Keratinocyte (primary cell): Measurements from ENCODE around the gene ACTMAP. TPM values are rescaled to one million over a fixed set of nuclear protein-coding genes. Genes with fewer than 3 reads are reported as not detected.

ENCODE experiments used
- DNase-seq: peaks from one replicate; pipeline ENCODE4 v3.0.0-alpha.2; 2011; ENCODE audit warnings: low read depth, missing footprints, low spot score
- FAIRE-seq: peaks from 2 replicates; lab custom pipeline; 2011; peaks lifted over from hg19 to GRCh38; lab: Jason Lieb, UNC
- H2AFZ ChIP-seq: 2 replicates; pipeline ENCODE4 v1.6.0; 2012; ENCODE audit warnings: low read length, control low read depth, inconsistent platforms; ENCODE audit not compliant: control insufficient read depth
- H3K27ac ChIP-seq: 2 replicates; pipeline ENCODE4 v1.5.1; 2011; ENCODE audit warnings: low read length; ENCODE audit not compliant: control insufficient read depth, insufficient read depth
- H3K27me3 ChIP-seq: 3 replicates; pipeline ENCODE4 v1.6.0; 2011; ENCODE audit warnings: low read length; ENCODE audit not compliant: control insufficient read depth, insufficient read depth; ENCODE audit errors: extremely low read depth
- H3K36me3 ChIP-seq, 2 experiments: 2 replicates in 1 of 2; 3 replicates in 1 of 2; pipeline ENCODE4 v1.5.1; 2011; ENCODE audit warnings: low read length in 2 of 2, mild to moderate bottlenecking in 1 of 2; ENCODE audit not compliant: control insufficient read depth in 2 of 2, insufficient read depth in 2 of 2; ENCODE audit errors: extremely low read depth in 1 of 2
- H3K4me1 ChIP-seq: 3 replicates; pipeline ENCODE4 v1.5.1; 2011; ENCODE audit warnings: low read length; ENCODE audit not compliant: control insufficient read depth, insufficient read depth; ENCODE audit errors: extremely low read depth
- H3K4me2 ChIP-seq: 3 replicates; pipeline ENCODE4 v1.6.0; 2011; ENCODE audit warnings: low read depth, low read length; ENCODE audit not compliant: control insufficient read depth, insufficient read depth; ENCODE audit errors: extremely low read depth
- H3K4me3 ChIP-seq, 3 experiments: fragments of 200-600 bp in 1 of 3; sonication (generic) in 1 of 3; 2 replicates in 2 of 3; 3 replicates in 1 of 3; pipeline ENCODE4 v1.5.1; 2011 to 2016; ENCODE audit warnings: low read length in 3 of 3, mild to moderate bottlenecking in 3 of 3, control low read depth in 2 of 3, inconsistent platforms in 1 of 3, low read depth in 1 of 3, mixed read lengths in 1 of 3, mixed run types in 1 of 3, moderate library complexity in 1 of 3; ENCODE audit not compliant: control insufficient read depth in 2 of 3, insufficient read depth in 2 of 3; ENCODE audit errors: extremely low read depth in 1 of 3
- H3K79me2 ChIP-seq: 2 replicates; pipeline ENCODE4 v1.6.0; 2012; ENCODE audit warnings: low read length; ENCODE audit not compliant: control insufficient read depth, insufficient read depth
- H3K9ac ChIP-seq: 3 replicates; pipeline ENCODE4 v1.6.0; 2011; ENCODE audit warnings: low read length; ENCODE audit not compliant: control insufficient read depth, insufficient read depth; ENCODE audit errors: extremely low read depth
- H3K9me1 ChIP-seq: 3 replicates; pipeline ENCODE4 v1.6.0; 2011; ENCODE audit warnings: low read length; ENCODE audit not compliant: control insufficient read depth, insufficient read depth; ENCODE audit errors: extremely low read depth
- H3K9me3 ChIP-seq: 2 replicates; pipeline ENCODE4 v1.5.1; 2012; ENCODE audit warnings: low read depth, low read length; ENCODE audit not compliant: control insufficient read depth
- H4K20me1 ChIP-seq: 3 replicates; pipeline ENCODE4 v1.6.0; 2011; ENCODE audit warnings: low read length; ENCODE audit not compliant: control insufficient read depth, insufficient read depth; ENCODE audit errors: extremely low read depth
- EZH2 ChIP-seq: IDR thresholded peaks from one replicate; pipeline ENCODE4 v1.6.1; 2012; ENCODE audit warnings: inconsistent platforms, mild to moderate bottlenecking, low read length, moderate library complexity
- dilution Hi-C: fragments of 300-500 bp; cut with MboI; formaldehyde crosslinking; loops from one replicate; pipeline ENCODE4 v1.7.0; 2020; ENCODE audit warnings: low sequenced_read_pairs; ENCODE audit not compliant: extremely low pct_ligation_motif_present
- polyA plus RNA-seq, 5 experiments: library from polyadenylated mRNA; depleted of rRNA in 3 of 5; stranded (reverse) in 3 of 5; stranded (forward) in 1 of 5; unstranded in 1 of 5; fragments of >200 nt; gene quantifications; 1 replicate in 1 of 5; 2 replicates in 3 of 5; 3 replicates in 1 of 5; pipeline versions ENCODE4 v1.2.1 to v1.2.3, GENCODE V29; 2011 to 2012; ENCODE audit warnings: missing spikeins in 2 of 5, low read depth in 1 of 5, low replicate concordance in 1 of 5
- TF ChIP-seq, protein P1 (sequence below), 3 experiments: IDR thresholded peaks in 1 of 3; conservative IDR thresholded peaks in 1 of 3; optimal IDR thresholded peaks in 1 of 3; 2 replicates in 2 of 3; 3 replicates in 1 of 3; pipeline versions ENCODE3 to v1.5.1; 2011; ENCODE audit warnings: low read length in 3 of 3, mild to moderate bottlenecking in 3 of 3, moderate library complexity in 2 of 3, control low read depth in 1 of 3, inconsistent platforms in 1 of 3; ENCODE audit not compliant: insufficient read depth in 2 of 3; ENCODE audit errors: extremely low read depth in 1 of 3

ACTMAP gene
- polyA plus RNA-seq, 1 donor (not counting 4 experiments of a cell fraction or from before 2014, with no cell fraction given): 1.4 TPM

DNA sequence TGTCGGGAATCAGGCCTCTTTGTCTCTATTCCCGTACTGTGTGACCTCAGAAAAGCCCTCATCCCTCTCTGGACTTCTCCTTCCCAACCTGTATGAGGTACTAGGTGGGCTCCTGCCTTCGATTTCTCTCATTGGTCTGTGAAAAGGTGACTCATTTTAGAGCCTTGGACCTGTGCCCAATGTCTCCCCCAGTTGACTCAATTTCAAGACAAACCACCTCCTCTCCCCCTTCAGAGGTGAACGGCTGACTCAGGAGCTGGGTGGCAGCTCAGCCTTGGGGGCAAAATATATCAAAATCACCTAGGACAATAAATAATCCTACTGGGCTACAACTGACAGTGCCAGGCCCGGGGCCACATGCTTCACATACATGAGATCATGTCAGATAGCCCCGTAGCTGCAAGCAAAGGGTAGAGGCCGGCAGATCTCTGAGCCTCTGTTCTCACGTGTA is 34.2 kb downstream of the ACTMAP start:
- Histone ChIP-seq H3K4me1 (peaks cover 27% of the 10 kb centered on the region), H3K27ac (peak overlapping the region; percentile 100)

GRCh38 chr19:40714441-40715299 is 35.6 kb downstream of the ACTMAP start:
- no peaks in the 10 kb centered on the region for H3K9me3 ChIP-seq
- no peaks in the 10 kb centered on the region for H3K27me3 ChIP-seq
- H3K4me3 ChIP-seq: peak overlapping the region; percentile 27 to 53 (median 46)
- H3K9me1 ChIP-seq: no peaks in the 10 kb centered on the region
- peak overlapping the region; percentile 100 for H3K9ac ChIP-seq
- no peak for TF ChIP-seq EZH2
- TF ChIP-seq, protein P1, sequence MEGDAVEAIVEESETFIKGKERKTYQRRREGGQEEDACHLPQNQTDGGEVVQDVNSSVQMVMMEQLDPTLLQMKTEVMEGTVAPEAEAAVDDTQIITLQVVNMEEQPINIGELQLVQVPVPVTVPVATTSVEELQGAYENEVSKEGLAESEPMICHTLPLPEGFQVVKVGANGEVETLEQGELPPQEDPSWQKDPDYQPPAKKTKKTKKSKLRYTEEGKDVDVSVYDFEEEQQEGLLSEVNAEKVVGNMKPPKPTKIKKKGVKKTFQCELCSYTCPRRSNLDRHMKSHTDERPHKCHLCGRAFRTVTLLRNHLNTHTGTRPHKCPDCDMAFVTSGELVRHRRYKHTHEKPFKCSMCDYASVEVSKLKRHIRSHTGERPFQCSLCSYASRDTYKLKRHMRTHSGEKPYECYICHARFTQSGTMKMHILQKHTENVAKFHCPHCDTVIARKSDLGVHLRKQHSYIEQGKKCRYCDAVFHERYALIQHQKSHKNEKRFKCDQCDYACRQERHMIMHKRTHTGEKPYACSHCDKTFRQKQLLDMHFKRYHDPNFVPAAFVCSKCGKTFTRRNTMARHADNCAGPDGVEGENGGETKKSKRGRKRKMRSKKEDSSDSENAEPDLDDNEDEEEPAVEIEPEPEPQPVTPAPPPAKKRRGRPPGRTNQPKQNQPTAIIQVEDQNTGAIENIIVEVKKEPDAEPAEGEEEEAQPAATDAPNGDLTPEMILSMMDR (optimal IDR thresholded peaks at IDR 0.05 in 1 of 3, IDR thresholded peaks at IDR 0.05 in 1 of 3, conservative IDR thresholded peaks at IDR 0.05 in 1 of 3; ENCODE audit: extremely low read depth in 1 of 3, insufficient read depth in 2 of 3, low read length in 3 of 3): no peak
- H3K36me3 ChIP-seq: peaks cover 6% of the 10 kb centered on the region in 2 experiments
- H3K4me2 ChIP-seq: peak overlapping the region; percentile 67
- DNase-seq (peak; percentile 75), FAIRE-seq (no peak)
- H2AFZ ChIP-seq: peak overlapping the region; percentile 72
- peak overlapping the region; percentile 100 for H3K27ac ChIP-seq
- H3K79me2 ChIP-seq: peaks cover 23% of the 10 kb centered on the region
- peaks cover 14% of the 10 kb centered on the region for H3K4me1 ChIP-seq
- dilution Hi-C loops: no loop called here
- H4K20me1 ChIP-seq: no peaks in the 10 kb centered on the region

More for the DNA sequence above, 34.2 kb downstream of the ACTMAP start:
- Histone ChIP-seq H3K4me2 (peak overlapping the region; percentile 96), H3K9ac (peak overlapping the region; percentile 100), H3K36me3 (peaks cover 3 to 5% of the 10 kb centered on the region in 2 experiments), H4K20me1 (no peaks in the 10 kb centered on the region), H3K4me3 (peak overlapping the region; percentile 62 to 90 (median 86)), H3K27me3 (no peaks in the 10 kb centered on the region), H3K9me1 (no peaks in the 10 kb centered on the region), H3K79me2 (peaks cover 36% of the 10 kb centered on the region), H2AFZ (peak overlapping the region; percentile 66), H3K9me3 (no peaks in the 10 kb centered on the region)
- DNase-seq (peak; percentile 99), FAIRE-seq (peak; percentile 73)
- dilution Hi-C loops: no loop called here
- TF ChIP-seq, protein P1 (optimal IDR thresholded peaks at IDR 0.05 in 1 of 3, IDR thresholded peaks at IDR 0.05 in 1 of 3, conservative IDR thresholded peaks at IDR 0.05 in 1 of 3; ENCODE audit: extremely low read depth in 1 of 3, insufficient read depth in 2 of 3, low read length in 3 of 3): no peak
- TF ChIP-seq EZH2: no peak
